C4-2B (cell line): ENCODE data around the gene SLC8A1.

Experiments
- H3K27ac ChIP-seq: fragments of 450-650 bp; 2 replicates; pipeline ENCODE4 v1.5.1; 2017
- ZFX ChIP-seq: fragments of 450-650 bp; IDR thresholded peaks from 2 replicates; pipeline ENCODE4 v1.6.1; 2017
- TF ChIP-seq, protein P1 (sequence below): fragments of 450-650 bp; conservative IDR thresholded peaks from 2 replicates; pipeline ENCODE4 v1.5.1; 2017; ENCODE audit warnings: mild to moderate bottlenecking

SLC8A1 gene

DNA sequence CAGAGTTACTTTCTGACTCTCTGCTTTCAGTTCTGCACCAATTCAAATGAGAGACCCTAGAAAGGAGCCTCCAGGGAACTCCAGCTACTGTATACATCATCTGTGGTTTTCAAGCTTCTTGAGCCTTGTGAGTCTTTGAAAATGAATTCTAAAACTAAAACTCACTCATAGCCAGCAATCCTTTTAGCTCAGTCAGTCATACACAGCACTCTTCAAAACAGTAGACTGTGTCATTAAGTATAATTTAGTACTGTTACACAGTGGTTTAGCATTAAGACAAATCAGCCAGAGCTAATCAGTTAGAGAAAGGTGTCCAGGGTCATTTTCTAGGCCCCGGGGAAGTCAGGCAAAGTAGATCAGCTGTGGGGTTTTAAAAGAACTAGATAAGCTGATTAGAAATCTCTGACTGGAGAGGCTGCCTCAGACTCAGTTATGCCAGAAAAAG lies 350.7 kb downstream of the SLC8A1 start:
- H3K27ac ChIP-seq = no peak overlapping the region
- TF ChIP-seq ZFX = no peak
- TF ChIP-seq, protein P1, sequence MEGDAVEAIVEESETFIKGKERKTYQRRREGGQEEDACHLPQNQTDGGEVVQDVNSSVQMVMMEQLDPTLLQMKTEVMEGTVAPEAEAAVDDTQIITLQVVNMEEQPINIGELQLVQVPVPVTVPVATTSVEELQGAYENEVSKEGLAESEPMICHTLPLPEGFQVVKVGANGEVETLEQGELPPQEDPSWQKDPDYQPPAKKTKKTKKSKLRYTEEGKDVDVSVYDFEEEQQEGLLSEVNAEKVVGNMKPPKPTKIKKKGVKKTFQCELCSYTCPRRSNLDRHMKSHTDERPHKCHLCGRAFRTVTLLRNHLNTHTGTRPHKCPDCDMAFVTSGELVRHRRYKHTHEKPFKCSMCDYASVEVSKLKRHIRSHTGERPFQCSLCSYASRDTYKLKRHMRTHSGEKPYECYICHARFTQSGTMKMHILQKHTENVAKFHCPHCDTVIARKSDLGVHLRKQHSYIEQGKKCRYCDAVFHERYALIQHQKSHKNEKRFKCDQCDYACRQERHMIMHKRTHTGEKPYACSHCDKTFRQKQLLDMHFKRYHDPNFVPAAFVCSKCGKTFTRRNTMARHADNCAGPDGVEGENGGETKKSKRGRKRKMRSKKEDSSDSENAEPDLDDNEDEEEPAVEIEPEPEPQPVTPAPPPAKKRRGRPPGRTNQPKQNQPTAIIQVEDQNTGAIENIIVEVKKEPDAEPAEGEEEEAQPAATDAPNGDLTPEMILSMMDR = no peak

DNA sequence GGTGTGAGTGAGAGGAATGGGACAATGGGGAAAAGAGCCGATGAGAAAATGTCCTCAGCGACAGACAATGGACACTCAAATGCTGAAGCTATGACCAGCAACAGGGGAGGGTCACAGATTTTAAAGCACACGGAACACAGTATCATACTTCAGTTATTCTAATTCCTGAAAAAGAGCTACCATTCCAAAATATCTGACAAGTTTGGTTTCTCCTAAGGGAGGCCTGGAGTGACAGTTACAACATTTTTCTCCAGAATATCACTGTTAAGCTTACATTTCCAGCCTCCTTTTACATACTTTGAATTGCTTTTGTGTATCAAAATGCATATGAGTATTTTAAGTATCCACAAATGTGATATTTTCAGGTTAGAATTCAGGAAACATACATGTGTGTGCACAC lies 351.2 kb downstream of the SLC8A1 start:
- TF ChIP-seq, protein P1 = no peak
- TF ChIP-seq ZFX = no peak
- no peak overlapping the region for H3K27ac ChIP-seq

DNA sequence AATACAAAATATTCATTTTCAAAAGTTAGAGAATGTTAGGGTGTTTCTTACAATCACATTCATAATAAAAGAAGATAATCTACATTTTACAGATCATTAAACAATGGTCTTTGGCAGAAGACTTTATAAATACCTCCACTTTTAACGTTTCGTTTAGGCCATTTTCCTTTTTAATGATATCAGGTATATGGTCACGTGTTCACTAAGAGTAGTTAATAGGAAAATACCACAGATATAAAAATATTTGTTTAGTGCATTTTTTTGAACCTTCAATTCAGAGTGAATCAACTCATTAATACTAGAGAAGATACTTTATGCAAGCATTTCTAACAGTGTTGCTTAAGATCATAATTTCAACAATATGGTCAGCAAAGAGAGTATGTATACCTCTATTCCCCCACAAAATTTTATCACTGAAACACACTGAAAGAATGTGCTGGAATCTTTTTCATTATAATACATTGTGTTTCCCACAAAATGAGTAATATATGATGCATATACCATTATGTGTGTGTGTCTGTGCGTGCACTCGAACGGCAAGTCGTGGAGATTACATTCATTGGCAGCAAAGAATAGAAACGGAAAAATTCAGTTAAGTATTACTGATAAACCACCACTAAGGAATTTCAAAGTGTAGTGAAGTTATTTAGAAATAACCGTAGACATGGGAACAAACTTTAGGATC lies 353.0 kb downstream of the SLC8A1 start:
- no peak overlapping the region for H3K27ac ChIP-seq
- TF ChIP-seq, protein P1 = no peak

DNA sequence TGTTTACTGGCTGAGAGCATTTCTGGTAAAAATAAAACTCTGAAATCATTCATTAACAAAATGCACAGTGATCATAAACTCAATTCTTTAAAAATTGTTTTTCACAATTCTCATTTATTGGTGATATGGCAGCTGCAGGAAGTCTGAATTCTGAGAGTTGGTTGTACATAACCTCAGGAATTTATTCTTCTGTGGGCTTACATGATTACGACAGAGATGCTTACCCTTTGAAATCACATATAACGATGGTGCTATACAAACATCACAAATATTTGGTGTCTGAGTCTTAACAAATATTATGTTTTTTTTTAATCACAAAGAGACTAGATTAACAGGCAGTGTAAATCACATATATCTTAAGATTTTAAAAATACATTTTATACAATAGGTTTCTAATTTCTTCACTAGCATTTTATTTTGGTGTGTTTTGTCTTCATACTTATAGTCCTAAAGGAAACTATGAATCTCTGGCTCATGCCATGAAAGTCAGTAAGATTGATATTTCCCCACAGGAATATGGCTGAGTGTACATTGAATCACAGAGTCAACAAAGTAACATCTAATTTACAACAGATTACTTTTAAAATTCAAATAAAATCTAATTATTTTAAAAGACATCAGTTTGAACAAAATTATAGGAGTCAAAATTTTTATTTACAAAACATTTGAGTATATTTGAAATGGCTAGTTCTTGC lies 354.1 kb downstream of the SLC8A1 start:
- no peak overlapping the region for H3K27ac ChIP-seq
- TF ChIP-seq, protein P1 = no peak
- no peak for TF ChIP-seq ZFX

DNA sequence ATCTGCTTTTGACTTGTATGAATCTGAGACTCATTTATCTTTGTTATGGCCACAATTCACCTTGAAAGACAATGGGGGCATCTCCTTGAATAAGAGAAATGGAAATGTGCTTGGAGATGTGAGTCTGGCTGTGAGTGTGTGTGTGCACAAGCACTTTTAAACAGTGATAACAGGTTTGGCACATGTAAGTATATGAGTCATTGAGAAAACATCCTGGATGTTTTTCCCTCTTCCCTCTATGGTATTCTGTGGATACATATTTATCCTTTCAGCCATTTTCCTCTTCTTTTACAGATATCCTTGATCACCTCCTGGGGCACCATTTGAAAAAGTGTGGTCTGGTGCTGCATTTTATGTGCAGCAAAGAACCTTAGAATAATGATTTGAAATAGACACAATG lies 355.5 kb downstream of the SLC8A1 start:
- no peak for TF ChIP-seq ZFX
- TF ChIP-seq, protein P1 = no peak
- H3K27ac ChIP-seq = no peak overlapping the region

DNA sequence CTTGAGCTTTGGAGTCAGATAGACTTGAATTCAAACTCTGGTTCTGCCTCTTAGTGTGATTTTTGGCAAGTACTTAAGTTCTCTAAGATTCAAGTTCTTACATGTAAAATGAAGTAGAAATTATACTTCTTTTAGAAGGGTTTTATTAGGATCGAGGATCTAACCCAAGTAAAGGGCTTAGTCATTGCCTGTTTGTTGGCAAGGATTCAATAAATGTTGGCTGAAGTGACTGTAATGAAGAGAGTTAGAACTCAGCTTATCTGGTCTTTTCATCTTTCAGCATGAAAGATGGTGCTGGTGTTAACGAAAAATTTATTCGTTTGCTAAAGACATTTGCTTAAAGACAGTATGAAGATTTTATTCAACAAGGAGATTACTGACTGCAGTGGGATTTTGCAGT lies 356.9 kb downstream of the SLC8A1 start:
- TF ChIP-seq, protein P1 = no peak
- no peak for TF ChIP-seq ZFX
- H3K27ac ChIP-seq = no peak overlapping the region

DNA sequence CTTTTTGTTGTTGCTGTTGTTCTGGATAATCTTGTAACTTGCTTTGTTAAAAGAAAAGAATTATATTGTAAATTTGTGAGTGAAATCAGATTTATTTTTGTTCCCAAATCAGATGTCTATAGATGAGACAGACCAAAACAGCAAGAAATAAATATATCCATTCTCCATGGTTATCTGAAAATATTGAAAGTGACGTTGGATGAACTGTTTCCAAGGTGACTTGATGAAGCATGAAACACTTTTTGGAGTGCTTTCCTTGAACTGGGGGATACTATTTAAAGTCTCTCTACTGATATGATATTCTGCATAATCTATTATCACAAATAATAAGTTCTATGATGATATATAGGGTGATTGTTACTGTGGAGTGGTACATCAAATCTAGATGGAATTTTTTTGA lies 357.4 kb downstream of the SLC8A1 start:
- TF ChIP-seq ZFX = no peak
- TF ChIP-seq, protein P1 = no peak
- H3K27ac ChIP-seq = no peak overlapping the region
